Measurements from ENCODE around the gene PTPN23.

DNA sequence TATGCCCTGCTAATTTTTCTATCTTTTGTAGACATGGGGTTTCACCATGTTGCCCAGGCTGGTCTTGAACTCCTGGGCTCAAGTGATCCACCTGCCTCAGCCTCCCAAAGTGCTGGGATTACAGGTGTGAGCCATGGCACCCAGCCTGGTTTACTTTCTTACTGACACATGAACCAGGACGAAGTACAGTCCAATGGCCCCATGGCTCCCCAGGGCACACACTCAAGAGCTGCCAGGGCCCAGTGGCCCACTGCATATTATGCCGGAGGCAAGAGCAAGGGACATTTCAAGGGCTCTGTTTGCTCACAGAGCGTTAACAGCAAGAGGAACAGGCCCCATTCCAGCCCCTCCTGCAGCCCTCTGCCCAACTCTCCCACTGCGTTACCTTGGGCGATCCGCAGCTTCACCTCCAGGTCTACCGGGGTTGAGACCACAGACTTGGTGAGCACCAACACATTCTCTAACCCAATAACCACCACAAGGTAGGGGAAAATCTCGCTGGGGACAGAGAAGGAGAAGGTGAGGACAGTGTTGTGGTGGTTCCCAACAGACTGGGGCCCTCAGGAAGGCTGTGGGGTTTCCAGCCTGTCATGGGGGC, 42.8 kb downstream of the PTPN23 start:
- TF ChIP-seq, protein P1, sequence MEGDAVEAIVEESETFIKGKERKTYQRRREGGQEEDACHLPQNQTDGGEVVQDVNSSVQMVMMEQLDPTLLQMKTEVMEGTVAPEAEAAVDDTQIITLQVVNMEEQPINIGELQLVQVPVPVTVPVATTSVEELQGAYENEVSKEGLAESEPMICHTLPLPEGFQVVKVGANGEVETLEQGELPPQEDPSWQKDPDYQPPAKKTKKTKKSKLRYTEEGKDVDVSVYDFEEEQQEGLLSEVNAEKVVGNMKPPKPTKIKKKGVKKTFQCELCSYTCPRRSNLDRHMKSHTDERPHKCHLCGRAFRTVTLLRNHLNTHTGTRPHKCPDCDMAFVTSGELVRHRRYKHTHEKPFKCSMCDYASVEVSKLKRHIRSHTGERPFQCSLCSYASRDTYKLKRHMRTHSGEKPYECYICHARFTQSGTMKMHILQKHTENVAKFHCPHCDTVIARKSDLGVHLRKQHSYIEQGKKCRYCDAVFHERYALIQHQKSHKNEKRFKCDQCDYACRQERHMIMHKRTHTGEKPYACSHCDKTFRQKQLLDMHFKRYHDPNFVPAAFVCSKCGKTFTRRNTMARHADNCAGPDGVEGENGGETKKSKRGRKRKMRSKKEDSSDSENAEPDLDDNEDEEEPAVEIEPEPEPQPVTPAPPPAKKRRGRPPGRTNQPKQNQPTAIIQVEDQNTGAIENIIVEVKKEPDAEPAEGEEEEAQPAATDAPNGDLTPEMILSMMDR (conservative IDR thresholded peaks at IDR 0.05; ENCODE audit: low read length): no peak
- no peak for TF ChIP-seq EZH2phosphoT487 (IDR thresholded peaks at IDR 0.05; ENCODE audit: borderline replicate concordance)
